Measurements from ENCODE around the gene PRR3.

Gene PRR3

GRCh38 chr6:30507849-30508827, 49.0 kb upstream of the PRR3 start:
- no peak for TF ChIP-seq ZNF565 (CRISPR knock-in tag; conservative IDR thresholded peaks at IDR 0.05; ENCODE audit: low read depth)
- no peak for TF ChIP-seq TCF4 (CRISPR knock-in tag; IDR thresholded peaks at IDR 0.05; ENCODE audit: borderline replicate concordance)
- no peak for TF ChIP-seq ZC3H10 (CRISPR knock-in tag; IDR thresholded peaks at IDR 0.05)
- no peak for TF ChIP-seq PPARA (CRISPR knock-in tag; IDR thresholded peaks at IDR 0.05; ENCODE audit: borderline replicate concordance)
- no peak for TF ChIP-seq TOX (CRISPR knock-in tag; IDR thresholded peaks at IDR 0.05; ENCODE audit: borderline replicate concordance)
- no peak for TF ChIP-seq ISL1 (CRISPR knock-in tag; IDR thresholded peaks at IDR 0.05)
- no peak for TF ChIP-seq ZNF8 (CRISPR knock-in tag; IDR thresholded peaks at IDR 0.05)
- no peak for ATAC-seq

- TF ChIP-seq GLIS3 (CRISPR knock-in tag; IDR thresholded peaks at IDR 0.05) = no peak
- TF ChIP-seq ARNTL (CRISPR knock-in tag; IDR thresholded peaks at IDR 0.05; ENCODE audit: borderline replicate concordance, low read depth) = no peak
- no peak for TF ChIP-seq BACH2 (CRISPR knock-in tag; IDR thresholded peaks at IDR 0.05; ENCODE audit: borderline replicate concordance)
- no peak for TF ChIP-seq ZC3H10 (CRISPR knock-in tag; IDR thresholded peaks at IDR 0.05)
- no peak for TF ChIP-seq TCF4 (CRISPR knock-in tag; IDR thresholded peaks at IDR 0.05; ENCODE audit: borderline replicate concordance)
- no peak for TF ChIP-seq ESRRG (CRISPR knock-in tag; IDR thresholded peaks at IDR 0.05)
- no peak for TF ChIP-seq ZNF70 (CRISPR knock-in tag; IDR thresholded peaks at IDR 0.05)
- no peak for TF ChIP-seq CSRNP3 (CRISPR knock-in tag; IDR thresholded peaks at IDR 0.05)
- TF ChIP-seq PATZ1 (CRISPR knock-in tag; IDR thresholded peaks at IDR 0.05; ENCODE audit: borderline replicate concordance) = no peak
- TF ChIP-seq CREB5 (CRISPR knock-in tag; IDR thresholded peaks at IDR 0.05; ENCODE audit: low read depth) = no peak
- TF ChIP-seq RARB (CRISPR knock-in tag; IDR thresholded peaks at IDR 0.05) = no peak
- no peak for TF ChIP-seq CSDC2 (CRISPR knock-in tag; IDR thresholded peaks at IDR 0.05)
- no peak for TF ChIP-seq ZFP30 (CRISPR knock-in tag; IDR thresholded peaks at IDR 0.05)
- TF ChIP-seq TSHZ2 (CRISPR knock-in tag; IDR thresholded peaks at IDR 0.05) = no peak
- TF ChIP-seq ZNF8 (CRISPR knock-in tag; IDR thresholded peaks at IDR 0.05) = no peak
- no peak for TF ChIP-seq OSR1 (CRISPR knock-in tag; IDR thresholded peaks at IDR 0.05)
- no peak for TF ChIP-seq SNAI2 (CRISPR knock-in tag; IDR thresholded peaks at IDR 0.05)
- TF ChIP-seq TOX (CRISPR knock-in tag; IDR thresholded peaks at IDR 0.05; ENCODE audit: borderline replicate concordance) = no peak
- TF ChIP-seq ISL1 (CRISPR knock-in tag; IDR thresholded peaks at IDR 0.05) = no peak
- no peak for TF ChIP-seq ZNF565 (CRISPR knock-in tag; conservative IDR thresholded peaks at IDR 0.05; ENCODE audit: low read depth)
- no peak for ATAC-seq
These were observed 48.0 kb upstream of the PRR3 start for GRCh38 chr6:30508890-30509736.
